ENCODE measurements around the gene PHLDB1.

Gene PHLDB1

GRCh38 chr11:118635642-118636041 is 28.2 kb downstream of the PHLDB1 start:
- no peak for DNase-seq
- Histone ChIP-seq H3K79me2 (ENCODE audit: control insufficient read depth, insufficient read depth, low read length, poor library complexity) (no peaks in the 10 kb centered on the region), H3K9me3 (ENCODE audit: insufficient read depth, low read depth, low read length) (no peaks in the 10 kb centered on the region), H3K79me1 (ENCODE audit: low read length) (no peaks in the 10 kb centered on the region), H3K23ac (ENCODE audit: low read length) (no peak overlapping the region), H4K12ac (ENCODE audit: low read depth, low read length) (no peak overlapping the region), H3K9ac (ENCODE audit: low read length) (no peak overlapping the region), H3K4me2 (ENCODE audit: low read length) (no peak overlapping the region), H3K14ac (ENCODE audit: low read length) (no peak overlapping the region), H3K27ac (ENCODE audit: low read depth, low read length) (no peak overlapping the region), H2BK12ac (ENCODE audit: low read length) (no peak overlapping the region), H3K4me3 (ENCODE audit: low read depth, low read length) (no peak overlapping the region), H2BK120ac (ENCODE audit: insufficient read depth, low read length, poor library complexity) (no peak overlapping the region), H3K4me1 (ENCODE audit: control insufficient read depth in 1 of 2, insufficient read depth in 2 of 2, low read length in 2 of 2) (peaks cover 12 to 15% of the 10 kb centered on the region in 2 experiments), H3K18ac (ENCODE audit: low read length) (no peak overlapping the region), H3K36me3 (ENCODE audit: control insufficient read depth in 1 of 2, insufficient read depth in 2 of 2, low read length in 2 of 2) (peaks cover 48 to 56% of the 10 kb centered on the region in 2 experiments), H2AFZ (ENCODE audit: insufficient read depth, low read length, poor library complexity) (no peak overlapping the region), H3K27me3 (ENCODE audit: insufficient read depth, low read length) (no peaks in the 10 kb centered on the region), H4K91ac (ENCODE audit: low read depth, low read length) (no peak overlapping the region), H3K4ac (ENCODE audit: low read depth, low read length) (no peak overlapping the region), H2BK5ac (ENCODE audit: low read depth, low read length, poor library complexity) (no peak overlapping the region), H4K8ac (ENCODE audit: low read depth, low read length) (no peak overlapping the region), H2AK5ac (ENCODE audit: low read length) (no peak overlapping the region)
- WGBS (ENCODE audit: extremely low coverage, insufficient coverage, insufficient read length): no CpG with 5 or more reads among the region's 2 CpGs

- H3K36me3 ChIP-seq (ENCODE audit: control insufficient read depth in 1 of 2, insufficient read depth in 2 of 2, low read length in 2 of 2): peaks cover 48 to 55% of the 10 kb centered on the region in 2 experiments
- H3K9ac ChIP-seq (ENCODE audit: low read length): no peak overlapping the region
- no peaks in the 10 kb centered on the region for H3K79me1 ChIP-seq (ENCODE audit: low read length)
- H3K4me3 ChIP-seq (ENCODE audit: low read depth, low read length): no peak overlapping the region
- no peak overlapping the region for H3K4ac ChIP-seq (ENCODE audit: low read depth, low read length)
- H4K12ac ChIP-seq (ENCODE audit: low read depth, low read length): no peak overlapping the region
- no peak overlapping the region for H3K4me2 ChIP-seq (ENCODE audit: low read length)
- H2AK5ac ChIP-seq (ENCODE audit: low read length): no peak overlapping the region
- peaks cover 12 to 15% of the 10 kb centered on the region in 2 experiments for H3K4me1 ChIP-seq (ENCODE audit: control insufficient read depth in 1 of 2, insufficient read depth in 2 of 2, low read length in 2 of 2)
- H3K23ac ChIP-seq (ENCODE audit: low read length): no peak overlapping the region
- H2AFZ ChIP-seq (ENCODE audit: insufficient read depth, low read length, poor library complexity): no peak overlapping the region
- H2BK5ac ChIP-seq (ENCODE audit: low read depth, low read length, poor library complexity): no peak overlapping the region
- no peak overlapping the region for H4K91ac ChIP-seq (ENCODE audit: low read depth, low read length)
- H3K27ac ChIP-seq (ENCODE audit: low read depth, low read length): no peak overlapping the region
- no peak overlapping the region for H3K14ac ChIP-seq (ENCODE audit: low read length)
- no peak overlapping the region for H4K8ac ChIP-seq (ENCODE audit: low read depth, low read length)
- no peaks in the 10 kb centered on the region for H3K27me3 ChIP-seq (ENCODE audit: insufficient read depth, low read length)
- WGBS (ENCODE audit: extremely low coverage, insufficient coverage, insufficient read length): no CpG with 5 or more reads among the region's 8 CpGs
- H2BK120ac ChIP-seq (ENCODE audit: insufficient read depth, low read length, poor library complexity): no peak overlapping the region
- DNase-seq: no peak
- no peaks in the 10 kb centered on the region for H3K79me2 ChIP-seq (ENCODE audit: control insufficient read depth, insufficient read depth, low read length, poor library complexity)
- no peak overlapping the region for H3K18ac ChIP-seq (ENCODE audit: low read length)
- no peaks in the 10 kb centered on the region for H3K9me3 ChIP-seq (ENCODE audit: insufficient read depth, low read depth, low read length)
- H2BK12ac ChIP-seq (ENCODE audit: low read length): no peak overlapping the region
Measured at GRCh38 chr11:118636569-118637290, 29.3 kb downstream of the PHLDB1 start.

GRCh38 chr11:118638726-118639125 is 31.3 kb downstream of the PHLDB1 start:
- no peak overlapping the region for H3K9ac ChIP-seq (ENCODE audit: low read length)
- no peak overlapping the region for H3K14ac ChIP-seq (ENCODE audit: low read length)
- no peak overlapping the region for H3K4ac ChIP-seq (ENCODE audit: low read depth, low read length)
- H4K91ac ChIP-seq (ENCODE audit: low read depth, low read length): no peak overlapping the region
- no peak overlapping the region for H2AK5ac ChIP-seq (ENCODE audit: low read length)
- no peaks in the 10 kb centered on the region for H3K79me2 ChIP-seq (ENCODE audit: control insufficient read depth, insufficient read depth, low read length, poor library complexity)
- H3K27ac ChIP-seq (ENCODE audit: low read depth, low read length): no peak overlapping the region
- H2BK120ac ChIP-seq (ENCODE audit: insufficient read depth, low read length, poor library complexity): no peak overlapping the region
- no peak overlapping the region for H3K18ac ChIP-seq (ENCODE audit: low read length)
- H3K4me3 ChIP-seq (ENCODE audit: low read depth, low read length): no peak overlapping the region
- peaks cover 52 to 55% of the 10 kb centered on the region in 2 experiments for H3K36me3 ChIP-seq (ENCODE audit: control insufficient read depth in 1 of 2, insufficient read depth in 2 of 2, low read length in 2 of 2)
- H3K79me1 ChIP-seq (ENCODE audit: low read length): no peaks in the 10 kb centered on the region
- WGBS (ENCODE audit: extremely low coverage, insufficient coverage, insufficient read length): no CpG with 5 or more reads among the region's 6 CpGs
- no peak overlapping the region for H2BK5ac ChIP-seq (ENCODE audit: low read depth, low read length, poor library complexity)
- no peak overlapping the region for H3K4me2 ChIP-seq (ENCODE audit: low read length)
- peaks cover 12 to 14% of the 10 kb centered on the region in 2 experiments for H3K4me1 ChIP-seq (ENCODE audit: control insufficient read depth in 1 of 2, insufficient read depth in 2 of 2, low read length in 2 of 2)
- no peak overlapping the region for H4K8ac ChIP-seq (ENCODE audit: low read depth, low read length)
- no peak for DNase-seq
- no peak overlapping the region for H4K12ac ChIP-seq (ENCODE audit: low read depth, low read length)
- H2AFZ ChIP-seq (ENCODE audit: insufficient read depth, low read length, poor library complexity): no peak overlapping the region
- H3K9me3 ChIP-seq (ENCODE audit: insufficient read depth, low read depth, low read length): no peaks in the 10 kb centered on the region
- no peak overlapping the region for H3K23ac ChIP-seq (ENCODE audit: low read length)
- H2BK12ac ChIP-seq (ENCODE audit: low read length): no peak overlapping the region
- H3K27me3 ChIP-seq (ENCODE audit: insufficient read depth, low read length): no peaks in the 10 kb centered on the region

- H3K14ac ChIP-seq (ENCODE audit: low read length): no peak overlapping the region
- H3K27me3 ChIP-seq (ENCODE audit: insufficient read depth, low read length): no peaks in the 10 kb centered on the region
- no peak overlapping the region for H2BK5ac ChIP-seq (ENCODE audit: low read depth, low read length, poor library complexity)
- no peak overlapping the region for H3K27ac ChIP-seq (ENCODE audit: low read depth, low read length)
- H2BK120ac ChIP-seq (ENCODE audit: insufficient read depth, low read length, poor library complexity): no peak overlapping the region
- no peak overlapping the region for H3K9ac ChIP-seq (ENCODE audit: low read length)
- no peak overlapping the region for H2AFZ ChIP-seq (ENCODE audit: insufficient read depth, low read length, poor library complexity)
- no peak overlapping the region for H4K91ac ChIP-seq (ENCODE audit: low read depth, low read length)
- H3K4me1 ChIP-seq (ENCODE audit: control insufficient read depth in 1 of 2, insufficient read depth in 2 of 2, low read length in 2 of 2): peaks cover 4% of the 10 kb centered on the region in 2 experiments
- H3K4ac ChIP-seq (ENCODE audit: low read depth, low read length): no peak overlapping the region
- H3K23ac ChIP-seq (ENCODE audit: low read length): no peak overlapping the region
- H3K79me1 ChIP-seq (ENCODE audit: low read length): no peaks in the 10 kb centered on the region
- H3K36me3 ChIP-seq (ENCODE audit: control insufficient read depth in 1 of 2, insufficient read depth in 2 of 2, low read length in 2 of 2): peaks cover 62 to 64% of the 10 kb centered on the region in 2 experiments
- no peak overlapping the region for H3K4me2 ChIP-seq (ENCODE audit: low read length)
- no peak overlapping the region for H4K8ac ChIP-seq (ENCODE audit: low read depth, low read length)
- H3K4me3 ChIP-seq (ENCODE audit: low read depth, low read length): no peak overlapping the region
- no peak overlapping the region for H2AK5ac ChIP-seq (ENCODE audit: low read length)
- H2BK12ac ChIP-seq (ENCODE audit: low read length): no peak overlapping the region
- no peaks in the 10 kb centered on the region for H3K79me2 ChIP-seq (ENCODE audit: control insufficient read depth, insufficient read depth, low read length, poor library complexity)
- no peak for DNase-seq
- no CpG with 5 or more reads among the region's 4 CpGs for WGBS (ENCODE audit: extremely low coverage, insufficient coverage, insufficient read length)
- H3K18ac ChIP-seq (ENCODE audit: low read length): no peak overlapping the region
- no peaks in the 10 kb centered on the region for H3K9me3 ChIP-seq (ENCODE audit: insufficient read depth, low read depth, low read length)
- no peak overlapping the region for H4K12ac ChIP-seq (ENCODE audit: low read depth, low read length)
Measured at GRCh38 chr11:118639899-118640298, 32.5 kb downstream of the PHLDB1 start.
